Uterus (tissue), 4 donors: Measurements from ENCODE around the gene VIPR2. TPM values are rescaled to one million over a fixed set of nuclear protein-coding genes. Genes with fewer than 3 reads are reported as not detected.
A peak's percentile ranks its signal among the peaks of the same experiment; 100 is the strongest.

Experiments
- DNase-seq, 2 donors: peaks; one replicate each; pipeline ENCODE4 v3.0.0-alpha.2; 2019 to 2020
- H3K27ac ChIP-seq, 2 donors: fragments of 200-600 bp; sonication (generic); 1 replicate in 1 of 2; 2 replicates in 1 of 2; pipeline ENCODE4 v1.5.1; 2016 to 2018
- H3K27me3 ChIP-seq, 2 donors: fragments of 200-600 bp; sonication (generic); one replicate each; pipeline ENCODE4 v1.5.1; 2018 to 2019; ENCODE audit warnings: control low read depth in 1 of 2
- H3K36me3 ChIP-seq, 2 donors: fragments of 200-600 bp; sonication (generic); one replicate each; pipeline ENCODE4 v1.5.1; 2019; ENCODE audit warnings: control low read depth in 1 of 2
- H3K4me1 ChIP-seq, 2 donors: fragments of 200-600 bp; sonication (generic); one replicate each; pipeline ENCODE4 v1.5.1; 2018 to 2019; ENCODE audit warnings: control low read depth in 1 of 2
- H3K4me3 ChIP-seq, 2 donors: fragments of 200-600 bp; sonication (generic); 1 replicate in 1 of 2; 2 replicates in 1 of 2; pipeline ENCODE4 v1.5.1; 2018 to 2019; ENCODE audit warnings: mild to moderate bottlenecking in 1 of 2
- H3K9me3 ChIP-seq, 2 donors: fragments of 200-600 bp; sonication (generic); one replicate each; pipeline ENCODE4 v1.5.1; 2019; ENCODE audit warnings: control low read depth in 1 of 2
- CTCF ChIP-seq, 4 experiments: fragments of 200-600 bp in 2 of 4; fragments of 450-650 bp in 2 of 4; sonication (generic) in 2 of 4; IDR thresholded peaks; one replicate each; pipeline ENCODE4 v1.5.1; 2016 to 2019; ENCODE audit warnings: antibody characterized with exemption in 4 of 4, mild to moderate bottlenecking in 2 of 4, moderate library complexity in 1 of 4
- POLR2A ChIP-seq, 2 donors: fragments of 450-650 bp; IDR thresholded peaks; one replicate each; pipeline ENCODE4 v1.6.1; 2016; ENCODE audit warnings: antibody characterized with exemption in 2 of 2, mild to moderate bottlenecking in 1 of 2, moderate library complexity in 1 of 2
- intact Hi-C: fragments of 100-400 bp; cut with DNase I; formaldehyde crosslinking; loops from one replicate; pipeline ENCODE4 v1.15.1; 2023; ENCODE audit warnings: low total_unique reads
- total RNA-seq, 4 donors: library from RNA; depleted of rRNA in 3 of 4; stranded (reverse); fragments of >200 nt in 3 of 4; gene quantifications; one replicate each; pipeline versions ENCODE4 v1.1.0 to v1.2.4, GENCODE V29; 2014 to 2023
- donor health status: DM: yes; HTN: yes; CAD: no.

Gene VIPR2
- total RNA-seq, 4 donors from 2014 or later, result 3.1 to 9.8 (median 4.5) TPM

DNA sequence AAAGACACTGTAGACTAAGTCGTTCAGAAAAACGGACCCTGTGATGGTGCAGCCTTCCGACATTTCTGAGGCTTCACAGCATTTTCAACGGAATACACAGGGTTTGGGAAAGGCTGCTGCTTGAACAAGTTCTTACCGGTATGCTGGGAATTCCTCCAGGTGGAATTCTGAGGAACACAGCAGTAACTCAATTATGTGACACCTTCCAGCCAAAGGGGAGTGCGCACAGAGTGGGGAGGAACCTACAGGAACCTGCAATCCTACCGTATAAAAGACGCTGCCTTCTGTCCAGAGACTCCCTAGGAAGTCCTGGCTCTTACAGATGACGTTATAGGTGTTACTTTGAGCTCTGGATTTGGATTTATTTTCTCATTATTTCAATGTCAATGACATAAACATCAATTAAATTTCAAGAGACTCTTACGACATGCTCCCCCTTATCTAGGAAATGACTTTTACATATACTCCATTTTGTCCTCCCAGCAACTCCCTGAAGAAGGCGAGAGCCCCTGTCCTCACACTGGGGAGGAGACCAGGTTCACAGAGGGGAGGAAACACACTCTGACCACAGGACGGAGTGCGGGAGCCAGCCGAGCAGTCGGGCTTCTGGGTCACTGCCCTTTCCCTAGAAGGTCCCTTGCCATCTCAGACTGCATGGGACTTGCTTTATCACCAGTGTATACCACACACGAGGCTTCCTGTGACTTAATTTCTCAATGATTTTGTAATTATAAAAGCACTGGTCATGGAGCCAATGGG, 27.9 kb downstream of the VIPR2 start:
- Histone ChIP-seq H3K4me3 (no peak overlapping the region), H3K27me3 (peaks cover 0 to 5% of the 10 kb centered on the region in 2 donors), H3K36me3 (no peaks in the 10 kb centered on the region), H3K9me3 (no peaks in the 10 kb centered on the region), H3K27ac (no peak overlapping the region), H3K4me1 (no peaks in the 10 kb centered on the region)
- TF ChIP-seq CTCF (IDR thresholded peaks at IDR 0.05), result no peak
- TF ChIP-seq POLR2A (IDR thresholded peaks at IDR 0.05), result no peak
- intact Hi-C loops, result no loop called here
- no peak for DNase-seq

GRCh38 chr7:159115601-159116501, 28.8 kb downstream of the VIPR2 start:
- no peaks in the 10 kb centered on the region for H3K36me3 ChIP-seq
- no peaks in the 10 kb centered on the region for H3K4me1 ChIP-seq
- no peak overlapping the region for H3K27ac ChIP-seq
- H3K4me3 ChIP-seq, result no peak overlapping the region
- DNase-seq, result peak in 1 of 2 donors; percentile 11
- no peaks in the 10 kb centered on the region for H3K9me3 ChIP-seq
- no peak for TF ChIP-seq POLR2A (IDR thresholded peaks at IDR 0.05)
- TF ChIP-seq CTCF (IDR thresholded peaks at IDR 0.05), result no peak
- intact Hi-C loops, result no loop called here
- peaks cover 0 to 5% of the 10 kb centered on the region in 2 donors for H3K27me3 ChIP-seq

- intact Hi-C loops, result no loop called here
- no peaks in the 10 kb centered on the region for H3K9me3 ChIP-seq
- no peak overlapping the region for H3K4me3 ChIP-seq
- H3K27ac ChIP-seq, result no peak overlapping the region
- no peak for TF ChIP-seq CTCF (IDR thresholded peaks at IDR 0.05)
- no peak for TF ChIP-seq POLR2A (IDR thresholded peaks at IDR 0.05)
- H3K27me3 ChIP-seq, result peaks cover 0 to 5% of the 10 kb centered on the region in 2 donors
- peak in 1 of 2 donors; percentile 29 for DNase-seq
- H3K4me1 ChIP-seq, result no peaks in the 10 kb centered on the region
- no peaks in the 10 kb centered on the region for H3K36me3 ChIP-seq
These were observed 29.7 kb downstream of the VIPR2 start for GRCh38 chr7:159114981-159115380.

DNA sequence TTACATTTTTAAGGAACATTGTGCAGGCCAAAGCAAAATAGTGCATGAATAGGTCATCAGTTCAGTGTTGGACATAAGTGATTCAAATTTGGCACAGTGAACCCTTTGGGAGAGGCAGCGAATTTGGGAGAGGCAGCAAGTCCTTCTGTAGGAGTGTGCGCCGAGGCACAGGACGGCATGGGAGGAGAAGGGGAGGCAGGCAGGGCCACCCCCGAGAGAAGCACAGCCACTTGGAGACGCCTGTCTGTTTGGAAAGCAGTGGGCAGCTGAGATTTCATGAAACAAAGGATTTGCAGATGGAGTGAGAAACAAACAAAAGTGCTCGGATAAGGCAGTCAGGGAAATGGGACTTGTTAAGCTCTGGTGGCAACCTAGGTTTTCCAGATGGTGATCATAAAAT, 30.6 kb downstream of the VIPR2 start:
- Histone ChIP-seq H3K27me3 (peaks cover 0 to 5% of the 10 kb centered on the region in 2 donors), H3K4me3 (no peak overlapping the region), H3K9me3 (no peaks in the 10 kb centered on the region), H3K27ac (no peak overlapping the region), H3K36me3 (no peaks in the 10 kb centered on the region), H3K4me1 (no peaks in the 10 kb centered on the region)
- peak in 1 of 2 donors; percentile 3 for DNase-seq
- intact Hi-C loops, result no loop called here
- TF ChIP-seq POLR2A (IDR thresholded peaks at IDR 0.05) (no peak), CTCF (IDR thresholded peaks at IDR 0.05) (no peak)

DNA sequence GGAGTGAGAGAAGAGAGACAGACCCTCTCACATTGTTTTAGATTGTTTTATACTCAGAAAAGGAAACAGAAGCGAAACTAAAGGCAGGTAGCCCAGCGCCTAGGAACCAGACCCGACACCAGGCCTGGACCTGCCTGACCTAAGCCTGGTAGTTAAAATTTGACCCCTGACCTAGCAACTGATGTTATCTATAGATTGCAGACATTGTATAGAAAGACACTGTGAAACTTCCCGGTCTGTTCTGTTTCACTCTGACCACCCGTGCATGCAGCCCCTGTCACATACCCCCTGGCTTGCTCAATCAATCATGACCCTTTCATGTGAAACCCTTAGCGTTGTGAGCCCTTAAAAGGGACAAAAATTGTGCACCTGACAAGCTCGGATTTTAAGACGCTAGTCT, 31.6 kb downstream of the VIPR2 start:
- H3K36me3 ChIP-seq, result no peaks in the 10 kb centered on the region
- no peak overlapping the region for H3K4me3 ChIP-seq
- no peaks in the 10 kb centered on the region for H3K9me3 ChIP-seq
- peaks cover 0 to 5% of the 10 kb centered on the region in 2 donors for H3K27me3 ChIP-seq
- TF ChIP-seq CTCF (IDR thresholded peaks at IDR 0.05) (no peak), POLR2A (IDR thresholded peaks at IDR 0.05) (no peak)
- no peak for DNase-seq
- intact Hi-C loops, result no loop called here
- no peak overlapping the region for H3K27ac ChIP-seq
- H3K4me1 ChIP-seq, result peaks cover 0 to 4% of the 10 kb centered on the region in 2 donors
